Fibroblast of lung (primary cell): ENCODE data around the gene TGFBR3. TPM values are rescaled to one million over a fixed set of nuclear protein-coding genes. Genes with fewer than 3 reads are reported as not detected.

Experiments
- DNase-seq, 2 donors: peaks; one replicate each; pipeline versions ENCODE4 v3.0.0 to v3.0.0-alpha.2; 2010; ENCODE audit warnings: low read depth in 2 of 2
- H2AFZ ChIP-seq: 2 replicates; pipeline ENCODE4 v1.5.1; 2012; ENCODE audit warnings: low read length, control low read depth, inconsistent platforms
- H3K27ac ChIP-seq: 2 replicates; pipeline ENCODE4 v1.5.1; 2011; ENCODE audit warnings: low read length, control low read depth; ENCODE audit not compliant: insufficient read depth
- H3K27me3 ChIP-seq: 2 replicates; pipeline ENCODE4 v1.5.1; 2011; ENCODE audit warnings: mild to moderate bottlenecking, low read length; ENCODE audit not compliant: control insufficient read depth, insufficient read depth
- H3K36me3 ChIP-seq: 2 replicates; pipeline ENCODE4 v1.5.1; 2011; ENCODE audit warnings: low read length; ENCODE audit not compliant: control insufficient read depth, insufficient read depth
- H3K4me1 ChIP-seq: 2 replicates; pipeline ENCODE4 v1.5.1; 2011; ENCODE audit warnings: low read length; ENCODE audit not compliant: control insufficient read depth, insufficient read depth; ENCODE audit errors: extremely low read depth
- H3K4me2 ChIP-seq: 2 replicates; pipeline ENCODE4 v1.5.1; 2011; ENCODE audit warnings: low read length, control low read depth; ENCODE audit not compliant: insufficient read depth; ENCODE audit errors: extremely low read depth
- H3K4me3 ChIP-seq, 4 experiments: fragments of 200-600 bp in 1 of 4; sonication (generic) in 1 of 4; replicated peaks in 1 of 4; 2 replicates each; pipeline ENCODE4 v1.5.1; 2011 to 2016; ENCODE audit warnings: low read length in 4 of 4, low read depth in 3 of 4, mild to moderate bottlenecking in 3 of 4, control low read depth in 2 of 4, inconsistent platforms in 1 of 4, mixed read lengths in 1 of 4; ENCODE audit not compliant: insufficient read depth in 1 of 4; ENCODE audit errors: control extremely low read depth in 1 of 4
- H3K79me2 ChIP-seq: 2 replicates; pipeline ENCODE4 v1.5.1; 2012; ENCODE audit warnings: mild to moderate bottlenecking, low read length, inconsistent platforms; ENCODE audit not compliant: control insufficient read depth, insufficient read depth
- H3K9ac ChIP-seq: 2 replicates; pipeline ENCODE4 v1.5.1; 2011; ENCODE audit warnings: mild to moderate bottlenecking, low read length, control low read depth; ENCODE audit not compliant: insufficient read depth
- H3K9me3 ChIP-seq: 2 replicates; pipeline ENCODE4 v1.5.1; 2012; ENCODE audit warnings: low read depth, low read length; ENCODE audit not compliant: control insufficient read depth, insufficient read depth
- H4K20me1 ChIP-seq: 2 replicates; pipeline ENCODE4 v1.5.1; 2011; ENCODE audit warnings: low read length; ENCODE audit not compliant: control insufficient read depth, insufficient read depth; ENCODE audit errors: extremely low read depth
- EZH2 ChIP-seq: IDR thresholded peaks from 2 replicates; pipeline ENCODE4 v1.5.1; 2012; ENCODE audit warnings: low read length, control low read depth, mild to moderate bottlenecking; ENCODE audit errors: missing control alignments
- polyA plus RNA-seq, 2 donors: library from polyadenylated mRNA; depleted of rRNA in 1 of 2; stranded (reverse) in 1 of 2; unstranded in 1 of 2; fragments of >200 nt; gene quantifications; 2 replicates each; pipeline ENCODE4 v1.2.1, GENCODE V29; 2011 to 2012; ENCODE audit warnings: missing spikeins in 1 of 2
- total RNA-seq: library from RNA; depleted of rRNA; stranded (reverse); fragments of >200 nt; gene quantifications from 2 replicates; pipeline ENCODE4 v1.2.1, GENCODE V29; 2014
- TF ChIP-seq, protein P1 (sequence below), 2 donors: IDR thresholded peaks in 1 of 2; conservative IDR thresholded peaks in 1 of 2; 1 replicate in 1 of 2; 2 replicates in 1 of 2; pipeline ENCODE4 v1.5.1; 2011 to 2012; ENCODE audit warnings: low read length in 2 of 2, control low read depth in 1 of 2, inconsistent platforms in 1 of 2, low read depth in 1 of 2, mild to moderate bottlenecking in 1 of 2

TGFBR3 gene
- total and polyA plus RNA-seq, 2 donors (not counting 1 experiment from before 2014, with no cell fraction given) = 68.3 to 98.1 TPM

DNA sequence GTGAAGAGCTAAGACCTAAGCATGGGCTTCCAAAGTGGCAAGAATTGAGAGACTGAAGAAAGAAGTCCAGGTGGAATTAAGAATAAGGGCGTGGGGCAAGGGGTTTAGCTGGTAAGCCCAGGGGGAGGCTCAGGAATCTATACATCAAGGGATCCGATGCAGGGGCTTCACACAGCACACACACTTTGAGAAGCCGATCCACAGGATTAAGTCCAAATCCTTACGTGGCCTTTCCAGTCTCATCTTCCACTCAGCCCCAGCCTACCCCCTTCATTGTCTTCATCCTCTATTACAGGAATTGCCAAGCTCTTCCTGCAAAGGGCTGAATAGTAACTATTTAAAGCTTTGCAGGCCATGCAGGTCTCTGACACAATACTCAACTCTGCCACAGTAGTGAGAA lies 101.3 kb downstream of the TGFBR3 start:
- Histone ChIP-seq H3K79me2 (peaks cover 3% of the 10 kb centered on the region), H3K9me3 (no peaks in the 10 kb centered on the region), H3K36me3 (no peaks in the 10 kb centered on the region), H3K27ac (no peak overlapping the region), H3K9ac (no peak overlapping the region), H4K20me1 (no peaks in the 10 kb centered on the region), H3K4me2 (no peak overlapping the region), H3K4me3 (no peak overlapping the region), H3K27me3 (no peaks in the 10 kb centered on the region), H3K4me1 (peaks cover 19% of the 10 kb centered on the region), H2AFZ (no peak overlapping the region)
- TF ChIP-seq EZH2 = no peak
- TF ChIP-seq, protein P1, sequence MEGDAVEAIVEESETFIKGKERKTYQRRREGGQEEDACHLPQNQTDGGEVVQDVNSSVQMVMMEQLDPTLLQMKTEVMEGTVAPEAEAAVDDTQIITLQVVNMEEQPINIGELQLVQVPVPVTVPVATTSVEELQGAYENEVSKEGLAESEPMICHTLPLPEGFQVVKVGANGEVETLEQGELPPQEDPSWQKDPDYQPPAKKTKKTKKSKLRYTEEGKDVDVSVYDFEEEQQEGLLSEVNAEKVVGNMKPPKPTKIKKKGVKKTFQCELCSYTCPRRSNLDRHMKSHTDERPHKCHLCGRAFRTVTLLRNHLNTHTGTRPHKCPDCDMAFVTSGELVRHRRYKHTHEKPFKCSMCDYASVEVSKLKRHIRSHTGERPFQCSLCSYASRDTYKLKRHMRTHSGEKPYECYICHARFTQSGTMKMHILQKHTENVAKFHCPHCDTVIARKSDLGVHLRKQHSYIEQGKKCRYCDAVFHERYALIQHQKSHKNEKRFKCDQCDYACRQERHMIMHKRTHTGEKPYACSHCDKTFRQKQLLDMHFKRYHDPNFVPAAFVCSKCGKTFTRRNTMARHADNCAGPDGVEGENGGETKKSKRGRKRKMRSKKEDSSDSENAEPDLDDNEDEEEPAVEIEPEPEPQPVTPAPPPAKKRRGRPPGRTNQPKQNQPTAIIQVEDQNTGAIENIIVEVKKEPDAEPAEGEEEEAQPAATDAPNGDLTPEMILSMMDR (conservative IDR thresholded peaks at IDR 0.05 in 1 of 2, IDR thresholded peaks at IDR 0.05 in 1 of 2; ENCODE audit: low read depth in 1 of 2, low read length in 2 of 2) = no peak
- no peak for DNase-seq

DNA sequence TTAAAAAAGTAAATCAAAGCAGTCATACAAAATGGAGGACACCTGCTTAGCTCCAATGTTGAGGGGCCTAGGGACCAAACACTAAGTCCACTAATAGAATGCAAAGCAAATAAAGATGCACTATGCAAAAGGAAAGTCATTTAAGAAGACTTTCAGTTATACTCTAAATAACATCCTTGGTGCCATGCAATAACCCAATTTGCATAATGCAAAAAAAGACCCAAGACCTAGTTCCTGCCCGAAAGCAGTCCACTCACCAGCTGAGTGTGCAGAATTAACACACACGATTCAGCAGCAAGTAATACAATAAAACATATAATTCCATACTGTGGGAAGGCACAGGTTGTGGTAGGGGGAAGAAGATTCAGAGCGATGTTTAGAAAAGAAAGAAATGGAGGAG lies 101.8 kb downstream of the TGFBR3 start:
- H2AFZ ChIP-seq = no peak overlapping the region

DNA sequence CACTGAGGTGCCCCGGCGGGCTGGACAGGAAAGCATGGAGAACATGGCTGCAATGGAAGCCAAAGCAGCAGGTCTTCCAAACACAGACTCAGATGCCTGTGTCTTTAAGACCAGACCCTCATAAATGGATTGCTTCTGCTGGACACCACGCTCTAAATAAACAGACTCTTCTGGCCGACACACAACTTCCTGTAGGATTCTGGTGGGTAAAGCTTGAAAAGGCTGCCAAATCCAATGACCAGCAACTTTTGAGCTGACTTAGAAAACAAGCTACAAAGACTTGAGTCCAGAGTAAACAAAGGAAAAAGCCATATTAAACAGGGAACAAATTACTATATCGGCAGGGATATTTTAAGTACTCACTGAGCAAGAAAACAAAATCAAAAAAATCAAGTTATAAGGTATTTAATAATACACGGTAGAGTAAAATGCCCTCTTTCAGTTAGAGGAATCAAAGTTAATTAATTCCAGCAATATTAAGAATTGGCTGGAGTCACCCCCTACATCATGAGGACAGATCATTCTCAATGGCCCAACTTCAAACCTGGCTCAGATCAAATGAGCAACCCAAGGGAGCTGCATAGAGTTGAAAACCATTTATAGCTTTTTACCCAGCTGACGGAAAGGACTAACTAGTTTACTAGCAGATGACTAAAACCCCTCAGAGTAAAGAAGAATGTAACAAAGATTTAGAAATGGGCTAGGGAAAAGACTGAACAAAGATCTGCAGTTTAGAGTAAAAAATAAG lies 102.4 kb downstream of the TGFBR3 start:
- TF ChIP-seq, protein P1 (conservative IDR thresholded peaks at IDR 0.05 in 1 of 2, IDR thresholded peaks at IDR 0.05 in 1 of 2; ENCODE audit: low read depth in 1 of 2, low read length in 2 of 2) = no peak
- TF ChIP-seq EZH2 = no peak
- peaks cover 19% of the 10 kb centered on the region for H3K4me1 ChIP-seq
- peak; percentile 71 to 84 for DNase-seq

More for the DNA sequence above, 101.8 kb downstream of the TGFBR3 start:
- H4K20me1 ChIP-seq = no peaks in the 10 kb centered on the region
- peak overlapping the region; percentile 0 for H3K4me2 ChIP-seq
- no peak overlapping the region for H3K9ac ChIP-seq
- H3K4me1 ChIP-seq = peaks cover 19% of the 10 kb centered on the region
- no peak overlapping the region for H3K27ac ChIP-seq
- no peak for TF ChIP-seq EZH2
- TF ChIP-seq, protein P1 (conservative IDR thresholded peaks at IDR 0.05 in 1 of 2, IDR thresholded peaks at IDR 0.05 in 1 of 2; ENCODE audit: low read depth in 1 of 2, low read length in 2 of 2) = no peak
- H3K4me3 ChIP-seq = no peak overlapping the region
- DNase-seq = no peak
- peaks cover 5% of the 10 kb centered on the region for H3K79me2 ChIP-seq
- no peaks in the 10 kb centered on the region for H3K27me3 ChIP-seq
- H3K36me3 ChIP-seq = no peaks in the 10 kb centered on the region
- H3K9me3 ChIP-seq = no peaks in the 10 kb centered on the region

More for the DNA sequence above, 102.4 kb downstream of the TGFBR3 start:
- H4K20me1 ChIP-seq = no peaks in the 10 kb centered on the region
- no peaks in the 10 kb centered on the region for H3K36me3 ChIP-seq
- no peaks in the 10 kb centered on the region for H3K27me3 ChIP-seq
- no peaks in the 10 kb centered on the region for H3K9me3 ChIP-seq
- no peak overlapping the region for H3K9ac ChIP-seq
- H3K4me2 ChIP-seq = peak overlapping the region; percentile 55
- H3K4me3 ChIP-seq = no peak overlapping the region
- no peak overlapping the region for H2AFZ ChIP-seq
- H3K79me2 ChIP-seq = peaks cover 5% of the 10 kb centered on the region
- H3K27ac ChIP-seq = peak overlapping the region; percentile 35
